ENCODE data around the gene IL15.
"Not testable (repeated sequence)": the region's sequence is repeated elsewhere in the genome, so short reads cannot be mapped to it uniquely, and the experiment has no call there.

IL15 gene

GRCh38 chr4:141652161-141652778 is 15.9 kb downstream of the IL15 start:
- no peak for DNase-seq

- no peak for DNase-seq
Observed at GRCh38 chr4:141654098-141654497, 17.7 kb downstream of the IL15 start.

- no peak for DNase-seq
Observed at GRCh38 chr4:141656031-141656430, 19.6 kb downstream of the IL15 start.

GRCh38 chr4:141657550-141658250 is 21.3 kb downstream of the IL15 start:
- no peak for DNase-seq

- no peak for DNase-seq
Observed at GRCh38 chr4:141658309-141658708, 21.9 kb downstream of the IL15 start.

GRCh38 chr4:141659539-141659938 is 23.2 kb downstream of the IL15 start:
- no peak for DNase-seq

- DNase-seq = no peak
Observed at GRCh38 chr4:141660880-141661279, 24.5 kb downstream of the IL15 start.

GRCh38 chr4:141668200-141668910 is 32.0 kb downstream of the IL15 start:
- no peak for DNase-seq

GRCh38 chr4:141669501-141669900 is 33.1 kb downstream of the IL15 start:
- no peak for DNase-seq

GRCh38 chr4:141675384-141675783 is 39.0 kb downstream of the IL15 start:
- no peak for DNase-seq

- peak in 1 of 2 experiments; percentile 11 for DNase-seq
Observed at GRCh38 chr4:141676087-141676670, 39.8 kb downstream of the IL15 start.

GRCh38 chr4:141680060-141680459 is 43.7 kb downstream of the IL15 start:
- DNase-seq = no peak

GRCh38 chr4:141684785-141685184 is 48.4 kb downstream of the IL15 start:
- DNase-seq = no peak

- no peak for DNase-seq
Observed at GRCh38 chr4:141686146-141686775, 49.9 kb downstream of the IL15 start.

- no peak for DNase-seq
Observed at GRCh38 chr4:141686879-141687278, 50.5 kb downstream of the IL15 start.

GRCh38 chr4:141689726-141690296 is 53.4 kb downstream of the IL15 start:
- DNase-seq = not testable (repeated sequence)

GRCh38 chr4:141691247-141691646 is 54.9 kb downstream of the IL15 start:
- DNase-seq = not testable (repeated sequence)

GRCh38 chr4:141692081-141692480 is 55.7 kb downstream of the IL15 start:
- DNase-seq = no peak

- DNase-seq = no peak
Observed at GRCh38 chr4:141697116-141697515, 60.7 kb downstream of the IL15 start.

- peak in 1 of 2 experiments; percentile 19 for DNase-seq
Observed at GRCh38 chr4:141702472-141703182, 66.2 kb downstream of the IL15 start.

GRCh38 chr4:141703497-141703896 is 67.1 kb downstream of the IL15 start:
- DNase-seq = no peak
